ENCODE results near the gene ST8SIA1.

Gene ST8SIA1

GRCh38 chr12:22350886-22351285 lies 16.4 kb upstream of the ST8SIA1 start:
- no peaks in the 10 kb centered on the region for H3K79me2 ChIP-seq (ENCODE audit: insufficient read depth, low read length)
- H3K4me2 ChIP-seq (ENCODE audit: low read depth, low read length, poor library complexity, severe bottlenecking) = no peak overlapping the region
- H3K4me3 ChIP-seq (ENCODE audit: insufficient read depth, low read length, poor library complexity, severe bottlenecking) = no peak overlapping the region
- TF ChIP-seq EZH2phosphoT487 (conservative IDR thresholded peaks at IDR 0.05; ENCODE audit: low read length) (no peak), CTCF (IDR thresholded peaks at IDR 0.05; ENCODE audit: insufficient read depth, low read length, poor library complexity, severe bottlenecking) (no peak)
- no peaks in the 10 kb centered on the region for H4K20me1 ChIP-seq (ENCODE audit: low read depth, low read length)
- no peak overlapping the region for H3K27ac ChIP-seq (ENCODE audit: low read depth, low read length)
- H3K9me2 ChIP-seq (replicated peaks; ENCODE audit: insufficient read depth, low read length) = no peaks in the 10 kb centered on the region
- no peaks in the 10 kb centered on the region for H3K27me3 ChIP-seq (ENCODE audit: low read length)
- H3K9me3 ChIP-seq (ENCODE audit: insufficient read depth, low read length) = no peaks in the 10 kb centered on the region
- no peak overlapping the region for H3K9ac ChIP-seq (ENCODE audit: low read length)
- no peak overlapping the region for H2AFZ ChIP-seq (ENCODE audit: low read depth, low read length, severe bottlenecking)
- no peaks in the 10 kb centered on the region for H3F3A ChIP-seq (ENCODE audit: insufficient read depth)
- no peaks in the 10 kb centered on the region for H3K36me3 ChIP-seq (ENCODE audit: low read length)

GRCh38 chr12:22348208-22348607 lies 13.7 kb upstream of the ST8SIA1 start:
- H3F3A ChIP-seq (ENCODE audit: insufficient read depth) = no peaks in the 10 kb centered on the region
- no peaks in the 10 kb centered on the region for H3K36me3 ChIP-seq (ENCODE audit: low read length)

GRCh38 chr12:22340143-22340542 lies 5.6 kb upstream of the ST8SIA1 start:
- no peaks in the 10 kb centered on the region for H3F3A ChIP-seq (ENCODE audit: insufficient read depth)

More at GRCh38 chr12:22348208-22348607, 13.7 kb upstream of the ST8SIA1 start:
- H3K9ac ChIP-seq (ENCODE audit: low read length) = no peak overlapping the region
- TF ChIP-seq CTCF (IDR thresholded peaks at IDR 0.05; ENCODE audit: insufficient read depth, low read length, poor library complexity, severe bottlenecking) (no peak), EZH2phosphoT487 (conservative IDR thresholded peaks at IDR 0.05; ENCODE audit: low read length) (no peak)
- H3K27ac ChIP-seq (ENCODE audit: low read depth, low read length) = no peak overlapping the region
- no peaks in the 10 kb centered on the region for H3K9me3 ChIP-seq (ENCODE audit: insufficient read depth, low read length)
- no peaks in the 10 kb centered on the region for H3K79me2 ChIP-seq (ENCODE audit: insufficient read depth, low read length)
- no peaks in the 10 kb centered on the region for H3K9me2 ChIP-seq (replicated peaks; ENCODE audit: insufficient read depth, low read length)
- H3K4me3 ChIP-seq (ENCODE audit: insufficient read depth, low read length, poor library complexity, severe bottlenecking) = no peak overlapping the region
- no peak overlapping the region for H2AFZ ChIP-seq (ENCODE audit: low read depth, low read length, severe bottlenecking)
- H3K27me3 ChIP-seq (ENCODE audit: low read length) = no peaks in the 10 kb centered on the region
- no peak overlapping the region for H3K4me2 ChIP-seq (ENCODE audit: low read depth, low read length, poor library complexity, severe bottlenecking)
- H4K20me1 ChIP-seq (ENCODE audit: low read depth, low read length) = no peaks in the 10 kb centered on the region

More at GRCh38 chr12:22340143-22340542, 5.6 kb upstream of the ST8SIA1 start:
- no peaks in the 10 kb centered on the region for H3K36me3 ChIP-seq (ENCODE audit: low read length)
- H3K4me2 ChIP-seq (ENCODE audit: low read depth, low read length, poor library complexity, severe bottlenecking) = no peak overlapping the region
- H3K9me2 ChIP-seq (replicated peaks; ENCODE audit: insufficient read depth, low read length) = no peaks in the 10 kb centered on the region
- H3K4me3 ChIP-seq (ENCODE audit: insufficient read depth, low read length, poor library complexity, severe bottlenecking) = no peak overlapping the region
- TF ChIP-seq EZH2phosphoT487 (conservative IDR thresholded peaks at IDR 0.05; ENCODE audit: low read length) (no peak), CTCF (IDR thresholded peaks at IDR 0.05; ENCODE audit: insufficient read depth, low read length, poor library complexity, severe bottlenecking) (no peak)
- no peak overlapping the region for H3K9ac ChIP-seq (ENCODE audit: low read length)
- H3K79me2 ChIP-seq (ENCODE audit: insufficient read depth, low read length) = no peaks in the 10 kb centered on the region
- H2AFZ ChIP-seq (ENCODE audit: low read depth, low read length, severe bottlenecking) = no peak overlapping the region
- no peaks in the 10 kb centered on the region for H3K9me3 ChIP-seq (ENCODE audit: insufficient read depth, low read length)
- H3K27me3 ChIP-seq (ENCODE audit: low read length) = no peaks in the 10 kb centered on the region
- H4K20me1 ChIP-seq (ENCODE audit: low read depth, low read length) = no peaks in the 10 kb centered on the region
- no peak overlapping the region for H3K27ac ChIP-seq (ENCODE audit: low read depth, low read length)

All from SU-DHL-6 (cell line).